Fibroblast of skin of left biceps (primary cell): ENCODE measurements around the gene DXO.

Source experiments
- DNase-seq, 2 experiments: peaks; one replicate each; pipeline ENCODE4 v3.0.0-alpha.2; 2013; ENCODE audit warnings: low read depth in 2 of 2

Gene DXO

DNA sequence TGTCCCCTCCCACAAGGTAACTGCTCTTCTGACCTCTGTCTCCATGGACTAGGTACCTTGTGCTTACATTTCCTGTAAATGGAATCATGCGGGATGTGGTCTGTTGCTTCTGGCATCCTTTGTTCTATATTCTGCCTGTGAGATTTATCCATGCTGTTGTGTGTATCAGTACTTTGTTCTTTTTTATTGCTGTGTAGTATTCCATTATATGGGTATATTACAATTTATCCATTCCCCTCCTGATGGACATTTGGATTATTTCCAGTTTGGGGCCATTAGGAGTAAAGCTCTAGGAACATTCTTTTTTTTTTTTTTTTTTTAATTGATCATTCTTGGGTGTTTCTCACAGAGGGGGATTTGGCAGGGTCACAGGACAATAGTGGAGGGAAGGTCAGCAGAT, 41.0 kb downstream of the DXO start:
- no peak for DNase-seq

DNA sequence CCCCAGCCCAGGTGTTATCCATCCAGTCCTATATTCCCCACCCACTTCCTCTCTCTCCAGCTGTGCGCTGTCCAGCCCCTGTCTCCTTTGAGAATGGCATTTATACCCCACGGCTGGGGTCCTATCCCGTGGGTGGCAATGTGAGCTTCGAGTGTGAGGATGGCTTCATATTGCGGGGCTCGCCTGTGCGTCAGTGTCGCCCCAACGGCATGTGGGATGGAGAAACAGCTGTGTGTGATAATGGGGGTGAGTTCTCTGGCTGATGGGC, 43.3 kb downstream of the DXO start:
- DNase-seq = no peak

DNA sequence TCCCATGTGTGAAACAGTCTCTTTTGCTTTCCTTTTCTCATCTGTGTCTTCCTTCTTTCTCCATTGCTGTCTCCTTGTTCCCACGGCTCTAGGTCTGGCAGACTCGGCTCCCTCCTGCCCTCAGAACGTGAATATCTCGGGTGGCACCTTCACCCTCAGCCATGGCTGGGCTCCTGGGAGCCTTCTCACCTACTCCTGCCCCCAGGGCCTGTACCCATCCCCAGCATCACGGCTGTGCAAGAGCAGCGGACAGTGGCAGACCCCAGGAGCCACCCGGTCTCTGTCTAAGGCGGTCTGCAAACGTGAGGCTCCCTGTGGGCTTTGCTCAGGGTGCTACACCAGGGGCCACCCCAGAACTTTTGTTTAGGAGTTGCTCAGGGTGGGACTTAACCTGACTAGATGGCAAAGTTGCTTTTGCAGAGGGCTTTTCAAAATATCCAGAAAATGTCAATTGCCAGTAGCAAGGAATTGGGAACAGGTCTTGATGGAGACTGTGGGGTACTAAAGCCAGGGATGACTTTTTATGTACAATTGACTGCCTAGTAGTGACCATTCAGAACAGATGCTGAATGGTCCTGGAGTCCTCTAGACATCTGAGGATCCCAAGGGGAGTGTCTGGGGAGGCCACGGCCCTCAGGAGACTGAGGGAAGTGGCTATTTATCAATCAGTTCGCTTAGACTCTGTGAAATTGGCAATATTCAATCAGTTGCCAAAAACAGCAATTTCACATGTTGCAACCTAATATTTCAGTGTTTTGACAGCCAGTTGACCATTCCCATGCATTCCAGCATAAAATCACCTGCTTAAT, 43.9 kb downstream of the DXO start:
- DNase-seq = no peak

DNA sequence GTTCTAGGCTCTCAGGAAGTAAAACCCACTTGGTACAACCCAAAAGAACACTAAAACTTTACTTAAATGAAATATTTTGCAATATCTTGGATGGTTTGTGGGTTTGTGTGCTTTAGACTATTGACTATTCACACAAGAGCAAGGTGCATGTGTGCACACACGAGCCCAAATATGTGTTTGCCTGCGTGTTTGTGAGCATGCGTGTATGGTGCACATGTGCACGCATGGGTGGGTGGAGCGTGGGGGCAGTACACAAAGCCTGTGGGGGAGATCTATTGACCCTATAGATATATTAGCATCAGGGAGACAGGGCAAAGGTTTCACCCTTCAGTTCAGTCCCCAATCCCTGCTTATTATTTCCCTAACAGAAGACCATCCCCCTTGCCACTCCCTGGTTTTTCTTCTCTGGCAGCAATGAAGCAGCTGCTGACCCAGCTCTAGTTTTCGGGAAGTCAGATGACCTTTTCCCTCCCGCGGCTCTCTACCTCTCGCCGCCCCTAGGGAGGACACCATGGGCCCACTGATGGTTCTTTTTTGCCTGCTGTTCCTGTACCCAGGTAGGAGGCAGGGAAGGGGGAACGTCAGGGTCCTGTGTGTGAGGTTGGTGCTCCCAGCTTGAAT, 44.6 kb downstream of the DXO start, which contains the start of gene C2:
TSS of gene C2 (plus strand) at position 476 of the 621 bp plus-strand sequence. CDS start at position 512, 36 bp downstream.
- DNase-seq = no peak

DNA sequence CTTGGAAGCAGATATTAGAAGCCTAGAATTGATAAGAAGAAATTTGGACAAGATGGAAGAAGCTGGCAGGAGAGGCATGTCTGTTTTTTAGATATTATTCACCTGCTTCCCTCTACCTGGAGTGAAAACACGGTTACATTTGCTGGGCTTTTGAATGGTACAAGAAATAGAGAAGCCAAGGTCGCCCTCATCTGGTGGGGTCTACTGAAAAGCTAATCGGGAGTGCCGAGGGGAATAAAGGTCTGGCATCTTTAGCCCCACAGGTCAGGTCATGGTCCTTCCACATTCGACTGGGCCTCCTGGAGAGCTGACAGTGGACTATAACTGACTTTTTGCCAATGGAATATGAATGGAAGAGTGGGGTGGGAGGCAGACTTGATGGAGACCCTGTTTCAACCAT, 49.0 kb downstream of the DXO start:
- DNase-seq = no peak

DNA sequence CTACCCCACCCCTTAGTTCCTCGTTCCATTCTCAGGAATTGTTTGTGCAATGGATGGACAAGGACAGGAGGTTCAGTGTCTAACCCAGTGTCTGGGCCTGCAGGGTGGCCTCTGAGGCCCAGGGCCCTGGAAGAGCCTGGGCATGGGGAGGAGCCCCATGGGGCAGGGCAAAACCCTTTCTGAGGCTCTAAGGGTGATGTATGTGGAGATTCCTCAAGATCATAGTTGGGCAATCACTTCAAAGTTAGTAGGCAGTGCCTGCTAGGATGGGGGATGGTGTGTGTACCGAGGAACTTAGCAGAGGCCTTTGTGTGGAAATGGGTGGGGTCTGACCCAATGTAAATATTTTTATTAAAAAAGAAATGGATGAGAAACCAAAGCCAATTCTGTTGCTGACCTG, 51.1 kb downstream of the DXO start:
- DNase-seq = no peak
